ENCODE results near the gene MAN2A1.

GRCh38 chr5:109741390-109741789 lies 51.7 kb downstream of the MAN2A1 start:
- TF ChIP-seq EP300 (IDR thresholded peaks at IDR 0.05; ENCODE audit: borderline replicate concordance): no peak
- TF ChIP-seq TCF12 (IDR thresholded peaks at IDR 0.05; ENCODE audit: low read depth): no peak
- TF ChIP-seq REST (IDR thresholded peaks at IDR 0.05; ENCODE audit: low read depth): no peak
- TF ChIP-seq CREB1 (IDR thresholded peaks at IDR 0.05; ENCODE audit: low read depth): no peak
